ENCODE data around the gene HIVEP3. TPM values are rescaled to one million over a fixed set of nuclear protein-coding genes. Genes with fewer than 3 reads are reported as not detected.

HIVEP3 gene
- polyA plus RNA-seq, 1 of the 3 experiments (the other 2 are of a cell fraction), result 6.4 TPM

- Histone ChIP-seq H3K27ac (ENCODE audit: low read depth in 2 of 2, low read length in 1 of 2) (no peak overlapping the region), H3K9ac (no peak overlapping the region), H3K36me3 (replicated peaks in 1 of 2; ENCODE audit: control insufficient read depth in 1 of 2, insufficient read depth in 2 of 2, low read length in 1 of 2) (no peaks in the 10 kb centered on the region), H3K9me3 (no peaks in the 10 kb centered on the region), H3K4me2 (no peak overlapping the region), H3K79me2 (ENCODE audit: insufficient read depth) (no peaks in the 10 kb centered on the region), H3K9me2 (no peaks in the 10 kb centered on the region), H3K27me3 (ENCODE audit: insufficient read depth) (no peaks in the 10 kb centered on the region), H3F3A (replicated peaks; ENCODE audit: insufficient read depth) (no peaks in the 10 kb centered on the region), H4K20me1 (ENCODE audit: insufficient read depth) (no peaks in the 10 kb centered on the region), H3K4me3 (ENCODE audit: low read depth in 2 of 2, low read length in 1 of 2) (no peak overlapping the region), H3K4me1 (ENCODE audit: control insufficient read depth in 1 of 2, insufficient read depth in 2 of 2, low read depth in 1 of 2, low read length in 1 of 2) (peaks cover 0 to 15% of the 10 kb centered on the region in 2 experiments; a peak in 1 of 4 replicates), H2AFZ (ENCODE audit: low read depth) (no peak overlapping the region)
- CTCF ChIA-PET, result interaction anchor here (0.6 to 1.9 kb wide), 3 partner anchors 7 to 15 kb away, joined by 3 to 7 read pairs (median 5); no protein-coding TSS in a partner anchor
- no peak for TF ChIP-seq TEAD4 (IDR thresholded peaks at IDR 0.05; ENCODE audit: borderline replicate concordance, insufficient read depth)
- TF ChIP-seq NFIC (IDR thresholded peaks at IDR 0.05; ENCODE audit: borderline replicate concordance), result no peak
- no peak for TF ChIP-seq SIN3A (IDR thresholded peaks at IDR 0.05; ENCODE audit: borderline replicate concordance, low read depth, low read length)
- no peak for TF ChIP-seq RCOR1 (IDR thresholded peaks at IDR 0.05; ENCODE audit: low read length)
- no peak for TF ChIP-seq MEF2A (IDR thresholded peaks at IDR 0.05; ENCODE audit: borderline replicate concordance, low read depth)
- TF ChIP-seq SMC3 (IDR thresholded peaks at IDR 0.05; ENCODE audit: low read depth, low read length), result no peak
- no peak for TF ChIP-seq PBX3 (IDR thresholded peaks at IDR 0.05)
- TF ChIP-seq RFX5 (IDR thresholded peaks at IDR 0.05; ENCODE audit: low read length), result no peak
- no peak for TF ChIP-seq CTCF (IDR thresholded peaks at IDR 0.05)
- no peak for TF ChIP-seq YY1 (IDR thresholded peaks at IDR 0.05; ENCODE audit: low read depth)
- TF ChIP-seq MAX (IDR thresholded peaks at IDR 0.05; ENCODE audit: low read depth), result no peak
- no peak for TF ChIP-seq ELF1 (IDR thresholded peaks at IDR 0.05)
- TF ChIP-seq ZBTB33 (IDR thresholded peaks at IDR 0.05; ENCODE audit: borderline replicate concordance, low read depth), result no peak
- no peak for TF ChIP-seq IRF3 (IDR thresholded peaks at IDR 0.05; ENCODE audit: low read depth, low read length)
- no peak for TF ChIP-seq GABPA (IDR thresholded peaks at IDR 0.05; ENCODE audit: low read depth)
- no peak for TF ChIP-seq CHD2 (IDR thresholded peaks at IDR 0.05; ENCODE audit: low read length, partially characterized antibody)
- TF ChIP-seq MXI1 (IDR thresholded peaks at IDR 0.05; ENCODE audit: low read depth, low read length), result no peak
- no peak for TF ChIP-seq GATA2 (CRISPR knock-in tag; IDR thresholded peaks at IDR 0.05)
- TF ChIP-seq REST (IDR thresholded peaks at IDR 0.05; ENCODE audit: low read depth, low read length), result no peak
- POLR2A ChIA-PET, result no interaction called here
- 89% methylated on average over 8 of the region's 9 CpGs for WGBS (ENCODE audit: low lambda C conversion rate)
- no peak for DNase-seq
Observed at GRCh38 chr1:41523949-41524675, 394.6 kb downstream of the HIVEP3 start.
